NCI-H1694 treated with DMSO at 0.1 percent for 48 hours (cell line): ENCODE measurements around the gene GDF2.

Experiments used
- DNase-seq: peaks from one replicate; lab custom pipeline; 2025; lab: John Stamatoyannopoulos, UW

GDF2 gene

DNA sequence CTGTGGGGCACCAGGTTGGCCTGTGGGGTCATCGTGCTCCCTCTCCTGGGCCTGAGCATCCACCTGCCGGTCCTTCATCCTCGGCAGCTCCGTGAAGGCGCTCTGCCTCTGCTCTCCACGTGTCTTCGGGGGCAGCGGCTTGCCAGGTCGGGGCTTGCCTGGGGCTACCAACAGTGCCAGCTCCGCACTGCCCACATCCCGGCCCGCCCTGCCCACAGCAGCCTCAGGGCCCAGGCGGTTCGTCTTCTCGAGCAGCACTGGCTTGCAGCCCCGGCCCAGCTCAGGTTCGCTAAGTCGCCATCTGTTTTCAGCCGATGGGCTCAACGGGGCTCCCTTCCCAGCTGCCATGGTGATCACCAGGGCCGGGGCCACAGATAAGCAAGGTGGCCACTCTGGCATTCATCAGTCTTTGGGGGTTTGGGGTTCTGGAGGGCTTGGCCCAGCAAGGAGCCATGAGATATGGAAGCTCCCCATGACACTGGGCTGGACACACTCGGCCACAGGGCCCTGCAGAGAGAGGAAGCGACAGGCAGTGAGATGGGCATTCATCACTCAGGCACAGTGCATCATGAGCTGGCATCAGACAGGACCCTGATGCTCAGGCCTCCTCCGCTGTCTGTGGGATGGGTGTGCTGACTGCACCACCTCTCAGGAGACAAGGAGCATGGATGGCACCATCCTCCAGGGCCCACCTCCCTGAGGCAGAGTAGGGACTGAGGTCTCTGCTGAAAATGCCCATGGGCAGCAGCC lies 46.4 kb downstream of the GDF2 start:
- DNase-seq, result no peak

- DNase-seq, result no peak
Measured at GRCh38 chr10:47369251-47369894, 47.1 kb downstream of the GDF2 start.

- no peak for DNase-seq
Measured at GRCh38 chr10:47370015-47370767, 47.9 kb downstream of the GDF2 start.

DNA sequence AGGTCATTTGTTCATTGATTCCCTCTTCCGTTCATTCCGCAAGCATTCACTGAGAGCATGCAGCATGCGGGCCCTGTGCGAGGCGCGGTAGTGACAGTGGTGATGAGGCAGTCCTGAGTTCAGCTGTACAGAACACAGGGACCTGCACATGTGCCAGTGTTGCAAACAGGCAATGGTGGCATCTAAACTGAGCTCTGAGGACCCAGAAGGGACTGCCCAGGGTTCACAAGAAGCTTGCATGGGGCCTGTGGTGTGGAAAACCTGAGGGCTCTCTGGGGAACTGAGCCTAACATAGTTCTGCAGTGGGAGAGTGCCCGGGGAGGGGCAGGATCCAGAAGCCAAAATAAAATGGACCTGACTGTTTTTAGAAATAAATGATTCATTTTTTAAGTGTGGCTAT lies 48.6 kb downstream of the GDF2 start:
- no peak for DNase-seq

GRCh38 chr10:47371629-47372485 lies 49.6 kb downstream of the GDF2 start:
- no peak for DNase-seq

DNA sequence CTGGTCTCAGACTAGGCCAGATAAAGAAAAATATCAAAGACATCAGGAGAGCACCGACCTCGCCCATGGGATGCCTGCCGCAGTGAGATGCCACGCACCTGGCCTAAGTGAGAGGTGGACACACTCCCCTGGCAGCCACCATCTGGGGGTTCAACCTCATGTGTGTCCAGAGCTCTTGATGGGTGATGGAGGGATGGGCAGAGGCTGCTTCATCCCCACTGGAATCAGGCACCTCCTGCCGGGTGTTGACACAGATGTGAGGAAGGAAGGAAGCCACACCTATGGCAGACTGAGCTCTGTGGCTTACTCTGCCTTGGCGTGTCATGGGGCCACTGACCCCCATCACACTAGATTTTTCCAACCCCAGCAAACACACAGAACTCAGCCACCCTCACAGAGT lies 50.5 kb downstream of the GDF2 start:
- no peak for DNase-seq

DNA sequence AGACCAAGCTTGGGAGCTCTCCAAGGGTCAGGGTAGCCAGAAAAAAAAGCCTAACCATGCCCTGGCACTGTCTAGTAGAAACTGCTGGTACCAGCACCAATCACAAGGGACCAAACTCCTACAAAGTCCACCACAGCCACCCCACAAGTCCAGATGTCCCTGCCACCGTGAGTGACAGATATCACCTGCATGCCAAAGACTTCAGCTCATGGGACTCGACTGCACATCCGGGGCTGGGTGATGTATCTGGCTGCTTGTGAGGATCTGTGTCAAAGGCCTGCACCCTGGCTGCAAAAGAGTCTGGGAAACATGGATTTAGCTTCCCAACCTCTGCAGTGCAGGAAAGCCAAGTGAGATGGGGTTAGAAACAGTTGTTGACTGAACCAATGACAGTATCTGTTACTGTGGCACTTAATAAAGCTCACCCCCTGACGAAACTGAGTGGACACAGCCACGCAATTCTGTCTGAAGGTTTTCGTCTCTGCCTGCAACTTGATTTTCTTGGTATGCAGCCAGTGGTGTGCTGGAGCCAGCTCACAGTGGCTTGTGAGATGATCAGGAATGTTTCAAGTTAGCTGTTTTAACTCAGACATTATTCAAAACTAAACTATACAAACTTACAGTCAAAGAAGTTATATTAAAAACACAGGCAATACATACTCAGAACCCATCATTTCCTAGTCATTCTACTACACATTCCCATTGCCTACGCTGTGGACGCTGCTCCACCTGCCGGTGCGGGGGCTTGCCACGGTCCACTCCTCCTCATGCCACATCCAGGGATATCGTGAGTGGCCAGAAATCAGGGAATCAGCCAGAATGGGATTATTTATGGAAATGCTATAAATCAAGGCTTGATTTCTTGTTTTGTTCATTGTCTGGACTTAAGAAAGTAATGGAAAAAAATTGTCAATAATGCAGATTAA lies 52.6 kb downstream of the GDF2 start:
- no peak for DNase-seq

GRCh38 chr10:47376522-47377220 lies 54.4 kb downstream of the GDF2 start:
- no peak for DNase-seq
